Head of caudate nucleus (tissue), 42 donors: ENCODE measurements around the gene MXI1.
"Not testable (repeated sequence)": the region's sequence is repeated elsewhere in the genome, so short reads cannot be mapped to it uniquely, and the experiment has no call there.

Experiments
- DNase-seq, 42 donors: peaks; one replicate each; pipeline versions ENCODE4 v3.0.0 to v3.0.0-alpha.2; 2020 to 2021; ENCODE audit warnings: mixed read lengths in 7 of 42
- intact Hi-C: fragments of 100-400 bp; cut with DNase I; formaldehyde crosslinking; loops from one replicate; pipeline ENCODE4 v1.15.0; 2022

The MXI1 gene

DNA sequence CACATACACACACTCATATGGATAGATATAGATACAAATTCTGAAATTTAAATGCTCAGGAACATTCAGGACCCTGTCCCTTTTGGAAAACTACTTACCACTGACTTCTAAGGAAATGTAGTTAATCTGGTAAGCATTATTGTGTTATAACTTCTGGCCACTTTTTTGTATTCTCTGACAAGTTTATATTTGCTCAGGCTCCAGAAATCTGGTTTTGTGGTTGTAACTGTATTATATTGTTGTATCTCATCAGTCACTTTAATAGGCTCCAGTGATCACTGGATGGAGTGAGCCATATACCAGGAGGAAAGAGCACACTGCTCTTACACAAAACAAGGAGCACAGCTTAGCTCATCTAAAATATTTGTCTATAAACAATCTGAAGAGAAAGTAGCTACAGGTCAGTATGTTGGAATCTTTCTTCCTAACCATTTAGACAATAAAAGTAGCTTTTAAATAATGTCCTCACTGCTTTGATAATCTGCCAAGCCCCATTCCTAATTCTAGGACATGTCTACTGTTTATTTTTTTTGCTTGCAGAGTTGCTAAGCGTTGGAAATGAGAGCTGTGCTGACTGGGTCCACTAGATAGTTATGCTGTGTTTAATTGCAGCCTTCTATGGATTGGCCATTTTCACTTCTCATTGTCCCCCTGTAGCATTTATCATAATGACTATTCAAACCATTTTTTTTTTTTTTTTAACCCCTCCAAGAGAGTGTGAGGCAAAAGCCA, 53.5 kb downstream of the MXI1 start:
- intact Hi-C loops, result no loop called here
- no peak for DNase-seq

DNA sequence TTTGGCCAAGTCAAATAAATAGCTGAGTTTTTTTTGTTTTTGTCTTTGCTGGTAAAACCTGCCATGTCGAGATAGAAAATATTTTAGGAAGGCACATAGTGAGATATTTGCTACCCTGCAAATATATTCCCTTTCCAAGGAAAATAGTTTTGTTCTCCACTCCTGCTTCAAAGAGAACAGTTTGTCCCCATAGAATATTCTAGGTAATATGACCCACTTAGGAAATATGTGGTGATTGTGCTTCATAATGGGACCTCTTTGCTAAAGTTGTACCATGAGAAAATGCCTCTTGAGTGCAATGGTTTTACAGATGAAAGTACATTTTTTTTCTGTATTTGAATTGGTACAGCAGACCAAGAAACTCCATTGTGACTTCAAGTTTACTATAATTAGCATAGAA, 55.8 kb downstream of the MXI1 start:
- intact Hi-C loops, result no loop called here
- DNase-seq, result no peak

DNA sequence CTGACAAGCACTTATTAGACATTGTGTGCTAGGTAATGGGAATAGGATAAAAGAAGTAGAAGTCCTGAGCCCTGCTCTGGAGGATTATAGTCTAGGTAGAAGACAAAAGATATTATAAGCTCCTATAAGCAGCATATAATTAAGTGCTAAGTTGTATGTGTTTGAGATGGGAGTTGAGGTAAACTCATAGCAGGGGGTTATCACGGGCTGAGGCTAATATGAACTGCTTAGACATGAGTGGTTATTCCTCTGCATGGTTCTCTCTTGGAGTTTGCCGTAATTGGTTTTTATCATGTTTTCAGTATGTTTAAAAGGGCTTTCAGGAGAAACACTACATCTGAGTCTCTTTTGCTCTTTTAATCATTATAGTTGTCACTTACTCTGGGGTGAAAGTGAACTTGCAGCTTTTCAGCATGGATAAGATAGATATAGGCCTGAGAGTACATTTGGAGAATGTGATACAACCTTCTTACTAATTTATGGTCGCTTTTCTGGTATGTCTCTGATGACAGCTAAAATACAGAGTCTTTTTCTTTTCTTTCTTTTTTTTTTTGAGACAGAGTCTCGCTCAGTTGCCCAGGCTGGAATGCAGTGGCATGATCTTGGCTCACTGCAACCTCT, 58.3 kb downstream of the MXI1 start:
- DNase-seq, result no peak

DNA sequence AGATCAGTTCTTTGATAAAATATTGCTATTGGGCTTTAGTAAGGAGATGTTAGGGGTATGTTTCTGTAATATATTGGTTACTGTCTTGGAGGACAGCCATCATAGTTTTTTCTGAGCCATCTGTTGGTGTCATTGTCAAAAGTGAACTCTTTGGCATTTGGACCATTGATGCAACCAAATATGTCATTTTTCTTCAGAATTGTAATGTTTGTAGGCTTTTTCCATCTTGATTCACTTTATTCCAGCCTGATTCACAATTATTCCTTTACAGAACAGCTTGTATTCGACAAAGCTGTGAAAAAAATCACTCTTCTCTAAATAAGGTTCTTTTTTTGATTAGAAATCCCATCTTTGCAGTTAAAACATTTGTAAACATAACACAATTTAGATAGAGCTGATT, 59.9 kb downstream of the MXI1 start:
- DNase-seq, result no peak
- intact Hi-C loops, result loop anchor here (5.0 kb wide), 1 partner anchor 60 kb away; the partner anchor contains the start of gene MXI1

More for the DNA sequence above, 58.3 kb downstream of the MXI1 start:
- intact Hi-C loops, result loop anchor here (5.0 kb wide), 1 partner anchor 58 kb away; the partner anchor contains the start of gene MXI1

DNA sequence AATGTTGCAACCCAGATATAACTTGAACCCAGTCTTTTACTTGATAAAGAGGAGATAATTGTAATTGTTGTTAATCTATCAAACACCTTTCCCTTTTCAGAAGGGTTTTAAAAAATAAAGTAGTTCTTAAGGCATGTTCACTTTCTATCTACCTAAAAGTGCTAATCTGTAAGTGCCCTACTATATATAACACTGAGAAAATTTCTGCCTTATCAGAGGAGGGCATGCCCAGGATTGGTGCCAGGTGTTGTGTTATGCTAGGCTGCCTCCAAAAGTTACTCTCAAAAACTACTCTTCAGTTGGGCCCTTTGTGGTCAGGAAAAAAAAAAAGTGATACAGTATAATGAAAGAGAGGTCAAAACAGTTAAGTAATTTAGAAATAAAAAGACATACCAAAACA, 61.0 kb downstream of the MXI1 start:
- intact Hi-C loops, result loop anchor here (5.0 kb wide), 1 partner anchor 61 kb away; the partner anchor contains the start of gene MXI1

DNA sequence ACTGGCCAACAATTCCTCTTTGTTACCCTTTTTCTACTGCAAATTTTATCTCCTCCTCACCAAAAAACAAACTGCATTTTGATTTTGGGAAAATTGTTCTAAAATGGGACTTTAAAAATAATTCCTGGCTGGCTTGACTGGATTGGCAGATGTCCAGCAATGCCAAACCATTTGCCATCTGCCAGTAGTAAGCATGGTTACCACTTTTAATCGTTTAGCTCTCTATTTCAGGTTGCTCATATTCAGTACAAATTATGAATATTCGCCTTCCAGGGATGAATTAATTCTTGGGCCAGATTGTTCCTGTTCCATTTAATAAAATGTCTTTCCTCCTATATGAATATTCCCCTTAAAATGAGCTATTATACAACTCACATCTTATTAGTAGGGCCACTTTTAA, 61.6 kb downstream of the MXI1 start:
- intact Hi-C loops, result loop anchor here (5.0 kb wide), 1 partner anchor 62 kb away; the partner anchor contains the start of gene MXI1
- DNase-seq, result peak in 1 of 42 donors; percentile 63

More for the DNA sequence above, 61.0 kb downstream of the MXI1 start:
- DNase-seq, result no peak

DNA sequence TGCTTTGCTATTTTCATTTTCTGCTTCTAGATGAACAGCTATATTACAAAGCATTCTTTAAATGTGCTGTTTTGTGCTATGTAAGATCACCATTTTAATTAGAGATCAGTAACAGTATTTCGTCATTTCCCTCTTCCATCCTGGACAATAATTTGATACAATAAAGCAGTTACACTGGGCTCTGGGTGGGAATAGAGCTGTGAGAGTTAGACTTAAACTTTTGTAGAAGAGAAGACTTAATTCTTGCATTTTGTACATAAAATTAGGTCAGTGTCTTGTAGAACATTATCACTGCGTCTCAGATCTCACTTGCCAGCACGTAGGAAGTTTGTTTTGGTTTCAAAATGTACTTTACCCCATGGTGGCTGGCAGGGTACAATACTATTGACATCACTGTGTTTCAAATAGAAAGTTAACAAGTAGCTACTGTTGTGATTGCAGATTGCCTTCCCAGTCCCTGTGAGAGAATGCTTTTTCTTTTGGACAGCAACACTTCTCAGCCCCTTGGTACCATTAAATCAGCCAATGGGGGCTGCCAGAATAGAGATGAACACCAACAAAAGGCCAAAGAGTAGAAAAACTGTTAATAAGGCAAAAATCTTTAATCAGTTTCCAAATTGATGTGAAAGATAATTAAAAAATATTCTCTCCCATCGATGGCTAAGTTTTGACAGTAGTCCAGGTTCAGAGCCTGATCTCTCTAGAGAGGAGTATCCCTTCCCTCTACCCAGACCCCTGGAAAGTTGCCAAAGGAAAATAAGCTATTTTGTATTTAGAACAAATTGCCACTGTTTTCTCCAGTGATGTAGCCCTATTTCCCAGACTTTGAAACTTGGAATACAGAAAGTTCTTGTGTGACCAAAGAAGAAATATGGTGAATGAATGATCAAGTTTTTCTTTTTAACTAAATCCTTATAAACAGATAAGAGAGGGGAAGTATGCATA, 62.2 kb downstream of the MXI1 start:
- peak in 30 of 42 donors; percentile 9 to 82 (median 54) for DNase-seq
- intact Hi-C loops, result loop anchor here (5.0 to 10.0 kb wide), 2 partner anchors 62 to 385 kb away; partner anchors contain the start of gene MXI1

DNA sequence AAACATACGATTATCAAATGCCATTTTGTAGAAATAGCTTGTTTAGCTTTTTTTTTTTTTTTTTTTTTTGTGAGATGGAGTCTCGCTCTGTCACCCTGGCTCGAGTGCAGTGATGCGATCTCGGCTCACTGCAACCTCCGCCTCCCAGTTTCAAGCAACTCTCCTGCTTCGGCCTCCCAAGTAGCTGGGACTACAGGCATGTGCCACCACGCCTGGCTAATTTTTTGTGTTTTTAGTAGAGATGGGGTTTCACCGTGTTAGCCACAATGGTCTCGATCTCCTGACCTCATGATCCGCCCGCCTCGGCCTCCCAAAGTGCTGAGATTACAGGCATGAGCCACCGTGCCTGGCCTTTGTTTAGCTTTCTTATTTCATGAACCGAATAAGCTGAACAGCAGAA, 65.6 kb downstream of the MXI1 start:
- intact Hi-C loops, result loop anchor here (10.0 kb wide), 1 partner anchor 388 kb away; no protein-coding TSS in a partner anchor
- not testable (repeated sequence) for DNase-seq

DNA sequence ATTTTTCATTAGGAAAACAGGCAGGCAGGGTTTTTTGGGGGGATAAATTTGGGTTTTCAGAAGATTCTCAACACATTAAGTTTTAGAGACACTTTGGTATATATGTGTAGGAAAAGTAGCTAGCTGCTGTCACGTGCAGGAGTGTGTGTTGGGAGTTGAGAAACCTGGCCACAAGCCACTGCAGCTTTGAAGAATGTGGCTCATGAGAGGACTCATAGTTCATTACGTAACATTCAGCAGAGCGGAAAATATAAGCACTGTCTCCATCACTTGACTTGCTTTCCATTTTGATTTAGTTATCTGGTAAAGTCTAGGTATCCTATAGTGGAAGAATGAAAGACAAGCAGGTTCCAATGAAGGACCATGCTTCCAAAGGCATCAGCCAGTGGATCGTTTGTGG, 66.1 kb downstream of the MXI1 start:
- DNase-seq, result peak in 25 of 42 donors; percentile 15 to 73 (median 43)
- intact Hi-C loops, result loop anchor here (10.0 kb wide), 1 partner anchor 389 kb away; no protein-coding TSS in a partner anchor

DNA sequence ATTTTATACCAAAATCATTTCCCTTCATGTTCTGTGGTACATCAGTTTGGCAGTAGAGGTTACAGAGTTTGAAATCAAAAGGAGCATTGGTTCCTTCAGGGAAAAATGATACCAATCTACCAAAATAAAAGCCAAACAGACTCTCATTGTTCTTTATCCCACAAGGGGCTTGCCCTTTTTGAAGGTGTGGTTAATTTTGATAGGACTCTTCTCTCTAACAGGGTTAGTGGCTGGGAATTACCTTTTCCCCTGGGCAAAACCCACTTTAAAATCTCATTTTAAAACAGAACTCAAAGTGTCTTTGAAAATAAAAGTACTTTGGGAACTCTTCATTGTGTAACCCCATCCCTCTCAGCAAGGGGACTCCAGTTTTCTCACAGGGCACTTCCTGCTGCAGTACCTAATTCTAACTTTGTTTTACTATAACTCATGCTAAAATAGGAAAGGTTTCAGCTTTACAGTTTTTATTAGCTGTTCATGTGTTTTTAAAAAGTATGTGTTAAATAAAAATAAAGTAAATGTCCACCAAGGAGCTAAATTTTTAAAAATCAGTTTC, 66.7 kb downstream of the MXI1 start:
- intact Hi-C loops, result loop anchor here (10.0 kb wide), 1 partner anchor 389 kb away; no protein-coding TSS in a partner anchor
- no peak for DNase-seq

DNA sequence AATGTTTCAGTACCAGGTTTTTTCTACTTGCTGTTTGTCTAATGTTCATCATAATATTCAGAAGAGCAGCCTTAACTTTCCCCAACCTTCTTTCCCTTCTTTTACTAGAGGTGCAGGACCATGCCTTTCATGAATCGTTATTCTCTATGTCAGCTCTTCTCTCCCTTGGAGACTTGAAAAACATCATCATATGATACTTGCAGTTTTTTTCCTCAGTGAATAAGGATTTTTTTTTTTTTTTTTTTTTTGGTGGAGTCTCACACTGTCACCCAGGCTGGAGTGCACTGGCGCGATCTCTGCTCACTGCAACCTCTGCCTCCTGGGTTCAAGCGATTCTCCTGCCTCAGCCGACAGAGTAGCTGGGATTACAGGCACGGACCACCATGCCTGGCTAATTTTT, 67.2 kb downstream of the MXI1 start:
- intact Hi-C loops, result loop anchor here (5.0 to 10.0 kb wide), 3 partner anchors 47 to 390 kb away; no protein-coding TSS in a partner anchor
- DNase-seq, result no peak

DNA sequence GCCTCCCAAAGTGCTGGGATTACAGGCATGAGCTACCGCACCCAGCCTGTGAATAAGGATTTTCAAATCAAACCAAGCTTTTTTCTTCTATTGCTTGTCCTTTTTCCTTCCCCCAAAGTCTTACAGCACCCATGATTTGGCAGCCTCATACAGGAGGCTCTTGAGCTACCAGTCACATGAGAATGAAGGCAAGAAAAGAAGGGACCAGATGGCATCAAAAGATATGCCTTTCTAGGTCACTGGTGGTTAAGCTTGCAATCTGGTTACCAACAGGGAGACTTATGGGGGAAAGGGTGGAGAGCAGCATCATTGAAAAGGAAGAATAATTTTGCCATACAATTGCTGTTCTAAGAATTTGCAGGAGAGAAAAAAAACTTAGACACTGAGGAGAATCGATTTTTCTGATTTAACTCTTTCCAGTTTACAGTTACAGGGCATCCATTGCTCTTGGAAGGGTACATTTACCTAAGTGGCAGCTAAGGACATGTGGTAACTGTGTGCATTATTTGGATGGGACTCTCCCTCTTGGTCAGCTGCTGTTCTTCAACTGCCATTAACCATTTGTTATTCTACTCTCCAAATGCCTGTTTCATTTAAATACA, 67.8 kb downstream of the MXI1 start:
- intact Hi-C loops, result loop anchor here (5.0 to 10.0 kb wide), 3 partner anchors 48 to 390 kb away; no protein-coding TSS in a partner anchor
- DNase-seq, result no peak

DNA sequence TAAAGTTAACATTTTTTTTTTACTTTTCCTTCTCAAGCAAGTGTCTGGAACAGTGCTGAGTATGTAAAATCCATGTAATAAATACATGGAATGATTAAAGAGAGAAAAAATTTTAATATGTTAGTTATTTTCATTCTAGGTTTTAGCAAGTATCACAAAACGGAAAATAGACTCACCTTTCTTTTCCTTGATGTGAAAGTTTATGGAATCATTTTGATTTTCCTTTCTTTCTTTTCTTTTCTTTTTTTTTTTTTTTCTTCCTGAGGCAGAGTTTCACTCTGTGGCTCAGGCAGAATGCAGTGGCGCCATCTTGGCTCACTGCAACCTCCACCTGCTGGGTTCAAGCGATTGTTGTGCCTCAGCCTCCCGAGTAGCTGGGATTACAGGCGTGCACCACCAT, 69.2 kb downstream of the MXI1 start:
- no peak for DNase-seq

DNA sequence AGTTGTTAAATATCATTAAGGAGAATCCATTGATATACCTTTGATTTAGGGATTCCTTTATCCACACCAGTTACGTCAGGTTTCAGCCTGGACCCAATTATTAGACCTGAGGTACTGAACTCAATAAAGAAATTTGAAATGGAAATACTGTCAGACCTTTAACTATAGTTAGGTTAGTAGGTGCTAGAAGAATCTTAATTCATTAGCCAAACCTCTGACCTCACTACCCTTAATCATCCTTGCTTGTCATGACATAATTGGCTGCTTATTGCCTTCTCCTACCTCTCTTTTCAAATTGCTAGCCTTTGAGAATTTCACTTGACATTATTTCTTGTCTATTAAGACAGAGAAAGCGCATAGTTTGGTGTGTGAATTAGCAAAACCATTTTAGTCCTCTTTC, 70.2 kb downstream of the MXI1 start:
- intact Hi-C loops, result loop anchor here (5.0 to 10.0 kb wide), 3 partner anchors 50 to 393 kb away; no protein-coding TSS in a partner anchor
- no peak for DNase-seq

More for the DNA sequence above, 69.2 kb downstream of the MXI1 start:
- intact Hi-C loops, result loop anchor here (5.0 to 10.0 kb wide), 3 partner anchors 49 to 392 kb away; no protein-coding TSS in a partner anchor

DNA sequence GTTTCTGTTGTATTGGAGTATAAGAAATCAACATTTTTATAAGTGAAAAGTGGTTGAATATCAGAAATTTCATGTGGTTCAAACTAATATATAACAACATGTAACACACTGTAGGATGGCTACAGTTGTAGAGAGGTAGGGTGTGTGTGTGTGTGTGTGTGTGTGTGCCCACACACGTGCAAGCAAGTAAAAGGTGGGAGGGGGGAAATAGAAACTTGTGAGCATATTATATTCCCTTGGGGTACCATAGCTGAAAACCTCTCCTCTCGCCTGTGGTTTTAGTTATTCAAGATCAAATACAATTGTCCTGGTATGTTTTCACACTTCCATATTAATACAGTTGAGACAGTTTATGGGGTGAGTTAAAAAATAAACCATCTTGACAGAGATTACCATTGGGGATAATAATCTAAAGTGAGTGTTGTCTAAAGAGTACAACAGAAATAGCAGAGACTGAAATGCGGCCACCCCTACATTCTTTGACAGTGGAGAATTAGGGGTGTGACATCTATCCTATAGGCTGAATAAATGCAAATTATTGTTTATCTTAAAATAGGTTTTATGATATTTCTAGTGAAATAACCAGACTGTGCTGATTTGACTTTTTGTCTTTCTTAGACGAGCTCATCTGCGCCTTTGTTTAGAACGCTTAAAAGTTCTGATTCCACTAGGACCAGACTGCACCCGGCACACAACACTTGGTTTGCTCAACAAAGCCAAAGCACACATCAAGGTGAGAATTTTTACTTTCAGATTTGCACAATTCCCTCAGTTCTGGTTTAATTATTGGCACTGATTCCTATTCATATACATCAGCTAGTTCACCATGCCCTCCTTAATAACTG, 71.4 kb downstream of the MXI1 start:
- intact Hi-C loops, result loop anchor here (5.0 to 10.0 kb wide), 3 partner anchors 51 to 394 kb away; no protein-coding TSS in a partner anchor
- DNase-seq, result no peak

DNA sequence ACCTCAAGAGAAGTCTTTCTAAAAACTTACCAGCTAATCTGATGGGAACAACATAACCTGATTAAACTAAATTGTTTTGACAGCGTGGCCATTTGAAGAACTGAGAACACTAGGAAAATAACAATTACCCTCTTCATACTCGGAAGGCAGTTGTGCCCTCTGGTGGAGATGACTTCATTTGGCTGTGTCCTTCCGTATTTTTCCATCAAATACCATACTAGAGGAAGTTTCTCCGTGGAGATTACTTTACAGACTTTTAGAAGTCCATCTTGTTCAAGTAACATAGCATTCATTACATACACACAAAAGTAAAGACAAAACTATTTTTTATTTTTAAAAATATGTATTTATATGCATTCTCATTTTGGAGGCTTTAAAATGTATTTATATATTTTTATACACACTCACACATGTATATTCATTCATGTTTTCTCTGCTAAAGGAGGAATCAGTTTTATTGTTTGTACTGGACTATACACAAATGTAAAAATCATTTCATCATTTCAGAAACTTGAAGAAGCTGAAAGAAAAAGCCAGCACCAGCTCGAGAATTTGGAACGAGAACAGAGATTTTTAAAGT, 72.1 kb downstream of the MXI1 start:
- intact Hi-C loops, result loop anchor here (5.0 to 10.0 kb wide), 3 partner anchors 52 to 395 kb away; no protein-coding TSS in a partner anchor
- peak in 39 of 42 donors; percentile 12 to 86 (median 71) for DNase-seq

DNA sequence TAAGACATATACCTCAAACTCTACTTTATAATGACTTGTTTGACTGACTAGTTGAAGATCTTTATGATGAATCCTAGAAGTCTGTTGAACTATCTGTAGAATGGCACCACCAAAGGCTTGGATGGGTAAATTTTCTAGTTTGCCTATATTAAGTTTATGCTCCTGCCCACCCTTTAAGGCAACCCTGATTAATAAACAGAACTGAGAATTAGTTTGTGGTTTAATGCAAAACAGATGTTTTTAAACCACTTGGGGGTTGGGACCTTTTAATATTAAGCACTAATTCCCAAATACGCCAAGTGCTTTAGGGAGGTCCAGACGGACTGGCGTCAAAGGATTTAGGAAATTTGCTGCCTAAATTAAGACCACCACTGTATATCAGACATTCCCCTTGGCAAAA, 76.9 kb downstream of the MXI1 start:
- no peak for DNase-seq
- intact Hi-C loops, result no loop called here
